ENCODE data around the gene SDE2. TPM values are rescaled to one million over a fixed set of nuclear protein-coding genes. Genes with fewer than 3 reads are reported as not detected.

Gene SDE2
- total and polyA plus RNA-seq, 8 donors = 15.8 to 22.6 (median 21.0) TPM

DNA sequence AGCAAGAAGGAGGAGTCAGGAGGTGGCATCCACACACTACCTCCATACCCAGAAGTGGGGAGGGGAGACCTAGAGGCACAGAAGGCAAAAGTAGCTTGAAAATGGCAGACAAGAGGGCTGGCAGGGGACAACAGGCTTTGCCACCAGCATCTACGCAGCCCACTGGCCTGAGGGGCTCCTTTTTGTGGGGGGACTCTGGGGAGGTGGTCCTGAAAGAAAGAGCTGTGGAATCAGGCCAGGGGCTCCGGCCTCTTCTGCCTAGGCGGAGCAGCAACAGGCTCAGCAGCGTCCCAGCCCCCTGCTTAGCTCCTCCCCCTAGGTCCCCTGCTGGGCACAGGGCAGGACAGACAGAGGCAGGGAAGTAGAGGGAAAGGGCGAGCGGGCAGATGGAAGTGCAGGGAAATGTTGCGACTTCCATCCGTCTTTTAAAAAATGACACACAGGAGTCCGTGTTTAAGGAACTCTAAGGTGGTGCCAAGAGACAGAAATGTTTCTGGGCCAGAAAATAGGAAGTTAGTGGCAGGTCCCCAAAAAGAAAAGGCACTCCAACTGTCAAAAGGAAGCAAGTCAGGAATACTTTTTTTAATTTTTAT is 48.1 kb downstream of the SDE2 start:
- TF ChIP-seq, protein P1, sequence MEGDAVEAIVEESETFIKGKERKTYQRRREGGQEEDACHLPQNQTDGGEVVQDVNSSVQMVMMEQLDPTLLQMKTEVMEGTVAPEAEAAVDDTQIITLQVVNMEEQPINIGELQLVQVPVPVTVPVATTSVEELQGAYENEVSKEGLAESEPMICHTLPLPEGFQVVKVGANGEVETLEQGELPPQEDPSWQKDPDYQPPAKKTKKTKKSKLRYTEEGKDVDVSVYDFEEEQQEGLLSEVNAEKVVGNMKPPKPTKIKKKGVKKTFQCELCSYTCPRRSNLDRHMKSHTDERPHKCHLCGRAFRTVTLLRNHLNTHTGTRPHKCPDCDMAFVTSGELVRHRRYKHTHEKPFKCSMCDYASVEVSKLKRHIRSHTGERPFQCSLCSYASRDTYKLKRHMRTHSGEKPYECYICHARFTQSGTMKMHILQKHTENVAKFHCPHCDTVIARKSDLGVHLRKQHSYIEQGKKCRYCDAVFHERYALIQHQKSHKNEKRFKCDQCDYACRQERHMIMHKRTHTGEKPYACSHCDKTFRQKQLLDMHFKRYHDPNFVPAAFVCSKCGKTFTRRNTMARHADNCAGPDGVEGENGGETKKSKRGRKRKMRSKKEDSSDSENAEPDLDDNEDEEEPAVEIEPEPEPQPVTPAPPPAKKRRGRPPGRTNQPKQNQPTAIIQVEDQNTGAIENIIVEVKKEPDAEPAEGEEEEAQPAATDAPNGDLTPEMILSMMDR (IDR thresholded peaks at IDR 0.05) = no peak
- DNase-seq (no peak), ATAC-seq (peak; percentile 23)
- no peak overlapping the region for H3K27ac ChIP-seq
- no peaks in the 10 kb centered on the region for H3K9me3 ChIP-seq
- H3K4me1 ChIP-seq = peaks cover 0 to 5% of the 10 kb centered on the region in 2 donors
- intact Hi-C loops (cut with DNase I) = no loop called here
- H3K36me3 ChIP-seq = no peaks in the 10 kb centered on the region
- H3K27me3 ChIP-seq = peaks cover 0 to 4% of the 10 kb centered on the region in 2 donors
- no peak overlapping the region for H3K4me3 ChIP-seq

DNA sequence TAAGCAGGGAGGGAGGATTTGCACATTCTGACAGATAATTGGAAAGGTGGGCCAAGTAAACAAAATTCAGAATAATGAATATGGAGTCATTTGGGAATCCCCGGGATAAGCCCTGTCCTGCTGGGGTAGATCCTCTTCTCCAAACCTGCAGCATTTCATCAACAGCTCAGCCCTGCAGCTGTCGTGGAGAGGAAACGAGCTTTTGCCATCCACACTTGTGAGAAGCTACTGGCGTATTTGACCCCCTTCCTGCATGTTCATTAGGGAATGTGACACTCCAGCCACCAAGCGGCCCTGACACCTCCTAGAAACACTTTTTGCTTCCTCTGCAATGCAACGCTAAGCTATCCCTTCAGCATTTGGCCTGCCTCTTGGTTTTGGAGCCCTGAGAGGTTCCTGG is 50.1 kb downstream of the SDE2 start:
- Histone ChIP-seq H3K27ac (no peak overlapping the region), H3K9me3 (no peaks in the 10 kb centered on the region), H3K4me3 (no peak overlapping the region), H3K36me3 (no peaks in the 10 kb centered on the region), H3K27me3 (peaks cover 0 to 4% of the 10 kb centered on the region in 2 donors), H3K4me1 (peaks cover 0 to 5% of the 10 kb centered on the region in 2 donors)
- ATAC-seq = no peak
- DNase-seq = no peak
- TF ChIP-seq, protein P1 (IDR thresholded peaks at IDR 0.05) = no peak
- intact Hi-C loops (cut with DNase I) = no loop called here

- DNase-seq (no peak), ATAC-seq (no peak)
- H3K4me1 ChIP-seq = peaks cover 0 to 11% of the 10 kb centered on the region in 2 donors
- no peak overlapping the region for H3K4me3 ChIP-seq
- no peak overlapping the region for H3K27ac ChIP-seq
- TF ChIP-seq, protein P1 (IDR thresholded peaks at IDR 0.05) = no peak
- no peaks in the 10 kb centered on the region for H3K36me3 ChIP-seq
- no peaks in the 10 kb centered on the region for H3K9me3 ChIP-seq
- peaks cover 0 to 4% of the 10 kb centered on the region in 2 donors for H3K27me3 ChIP-seq
- intact Hi-C loops (cut with DNase I) = no loop called here
These were observed 52.3 kb downstream of the SDE2 start for GRCh38 chr1:225946803-225947202.

GRCh38 chr1:225946082-225946620 is 53.0 kb downstream of the SDE2 start:
- intact Hi-C loops (cut with DNase I) = no loop called here
- Histone ChIP-seq H3K9me3 (no peaks in the 10 kb centered on the region), H3K4me3 (no peak overlapping the region), H3K27me3 (peaks cover 0 to 4% of the 10 kb centered on the region in 2 donors), H3K27ac (no peak overlapping the region), H3K36me3 (no peaks in the 10 kb centered on the region), H3K4me1 (peaks cover 0 to 14% of the 10 kb centered on the region in 2 donors)
- TF ChIP-seq, protein P1 (IDR thresholded peaks at IDR 0.05) = no peak
- DNase-seq (no peak), ATAC-seq (no peak)

GRCh38 chr1:225945564-225945963 is 53.6 kb downstream of the SDE2 start:
- H3K36me3 ChIP-seq = no peaks in the 10 kb centered on the region
- no peak overlapping the region for H3K4me3 ChIP-seq
- H3K27ac ChIP-seq = no peak overlapping the region
- no peak for DNase-seq
- no peaks in the 10 kb centered on the region for H3K9me3 ChIP-seq
- ATAC-seq = no peak
- H3K27me3 ChIP-seq = no peaks in the 10 kb centered on the region
- peaks cover 0 to 19% of the 10 kb centered on the region in 2 donors for H3K4me1 ChIP-seq
- TF ChIP-seq, protein P1 (IDR thresholded peaks at IDR 0.05) = no peak
- intact Hi-C loops (cut with DNase I) = no loop called here

Measured in left lung (tissue), 10 donors.